HUES64 (cell line): Measurements from ENCODE around the gene DPCD.

Source experiments
- H3K27ac ChIP-seq: 2 replicates; pipeline ENCODE4 v1.7.0; 2013; ENCODE audit warnings: low read depth, low read length, inconsistent platforms
- H3K27me3 ChIP-seq: 2 replicates; pipeline ENCODE4 v1.6.1; 2013; ENCODE audit warnings: mild to moderate bottlenecking, low read length; ENCODE audit not compliant: insufficient read depth
- H3K36me3 ChIP-seq: 2 replicates; pipeline ENCODE4 v1.6.1; 2013; ENCODE audit warnings: mild to moderate bottlenecking, low read length; ENCODE audit not compliant: insufficient read depth
- H3K4me1 ChIP-seq: 2 replicates; pipeline ENCODE4 v1.6.1; 2013; ENCODE audit warnings: mild to moderate bottlenecking, low read length, moderate library complexity; ENCODE audit not compliant: insufficient read depth
- H3K4me3 ChIP-seq: 2 replicates; pipeline ENCODE4 v1.5.1; 2013; ENCODE audit warnings: mild to moderate bottlenecking, low read length, moderate library complexity
- H3K9ac ChIP-seq: 2 replicates; pipeline ENCODE4 v1.6.1; 2013; ENCODE audit warnings: mild to moderate bottlenecking, low read depth, low read length
- H3K9me3 ChIP-seq: 2 replicates; pipeline ENCODE4 v1.6.1; 2013; ENCODE audit warnings: low read depth, low read length; ENCODE audit not compliant: insufficient read depth
- WGBS: fragments of 150-250, 120-280 bp; methylation state at CpG from one replicate; pipeline ENCODE4 v1.1.7; 2013; ENCODE audit warnings: missing lambda C conversion rate; 5-methylcytosine and 5-hydroxymethylcytosine counted together

DPCD gene

DNA sequence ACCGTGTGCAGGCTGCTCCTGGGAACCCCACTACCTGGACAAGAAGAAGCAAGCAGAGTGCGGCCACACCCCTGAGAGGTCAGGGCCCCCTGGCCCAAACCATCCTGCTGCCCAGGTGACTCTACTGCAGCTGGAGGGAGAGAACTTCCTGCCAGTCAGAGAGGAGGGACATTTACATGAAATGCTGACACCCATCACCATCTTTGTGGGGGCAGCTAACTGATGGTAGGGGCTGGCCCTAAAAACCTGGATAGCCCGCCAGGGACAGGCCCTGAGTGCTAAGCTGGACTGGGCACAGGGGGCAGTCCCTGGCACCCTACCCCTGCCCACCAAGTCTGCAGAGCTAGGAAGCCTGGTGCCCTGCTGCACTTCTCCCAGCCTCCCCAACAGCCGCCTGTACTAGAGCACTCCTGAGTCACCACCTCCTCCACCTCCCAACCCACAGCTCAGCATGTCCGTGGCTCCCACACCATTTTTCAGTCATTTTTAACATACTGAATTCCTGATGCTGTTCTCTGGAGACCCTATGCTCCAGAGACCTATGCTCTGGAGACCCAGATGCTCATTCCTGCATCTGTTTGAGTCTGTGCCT, 27.5 kb downstream of the DPCD start:
- peaks cover 19% of the 10 kb centered on the region for H3K4me1 ChIP-seq
- no peaks in the 10 kb centered on the region for H3K27me3 ChIP-seq
- no peak overlapping the region for H3K27ac ChIP-seq
- WGBS: 84% methylated on average over 5 of the region's 5 CpGs
- peaks cover 10% of the 10 kb centered on the region; the same call in 1 of the 2 replicates for H3K36me3 ChIP-seq
- no peak overlapping the region for H3K9ac ChIP-seq
- no peak overlapping the region for H3K4me3 ChIP-seq
- H3K9me3 ChIP-seq: no peaks in the 10 kb centered on the region

DNA sequence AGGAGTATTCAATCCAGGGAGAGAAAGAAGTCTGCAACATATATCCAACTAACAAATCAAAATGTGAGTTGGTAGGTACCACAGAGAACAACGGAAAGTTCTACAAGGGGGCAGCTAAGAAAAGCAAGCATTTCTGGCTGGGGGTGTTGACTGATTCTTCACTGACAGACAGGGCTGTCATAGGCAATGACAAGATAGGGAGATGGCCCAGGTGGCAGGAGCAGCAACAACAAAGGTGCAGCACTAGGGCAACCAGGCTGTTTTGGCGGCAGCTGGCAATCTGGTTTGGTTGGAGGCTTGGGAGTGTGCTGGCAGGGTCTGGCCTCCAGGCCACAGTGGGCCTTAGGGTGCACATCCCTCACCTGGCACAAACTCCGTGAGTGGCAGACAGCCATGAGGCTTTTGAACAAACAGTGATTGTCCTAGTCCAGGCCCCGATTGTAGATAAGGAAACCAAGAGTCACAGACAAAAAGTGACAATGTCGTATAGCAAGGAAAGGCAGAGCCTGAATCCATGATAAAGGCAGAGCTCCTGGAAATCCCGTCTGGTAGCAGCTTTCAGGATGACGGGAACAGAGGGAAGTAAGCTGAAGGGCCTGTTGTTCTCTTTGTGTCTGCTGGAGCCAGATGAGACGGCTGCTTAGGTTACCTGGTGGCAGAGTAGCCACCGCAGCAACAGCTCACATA, 28.4 kb downstream of the DPCD start:
- Histone ChIP-seq H3K9me3 (no peaks in the 10 kb centered on the region), H3K4me3 (no peak overlapping the region), H3K27ac (no peak overlapping the region), H3K4me1 (peaks cover 19% of the 10 kb centered on the region), H3K9ac (no peak overlapping the region), H3K27me3 (no peaks in the 10 kb centered on the region), H3K36me3 (peaks cover 5% of the 10 kb centered on the region; the same call in 1 of the 2 replicates)
- WGBS: 85% methylated on average over 9 of the region's 9 CpGs

DNA sequence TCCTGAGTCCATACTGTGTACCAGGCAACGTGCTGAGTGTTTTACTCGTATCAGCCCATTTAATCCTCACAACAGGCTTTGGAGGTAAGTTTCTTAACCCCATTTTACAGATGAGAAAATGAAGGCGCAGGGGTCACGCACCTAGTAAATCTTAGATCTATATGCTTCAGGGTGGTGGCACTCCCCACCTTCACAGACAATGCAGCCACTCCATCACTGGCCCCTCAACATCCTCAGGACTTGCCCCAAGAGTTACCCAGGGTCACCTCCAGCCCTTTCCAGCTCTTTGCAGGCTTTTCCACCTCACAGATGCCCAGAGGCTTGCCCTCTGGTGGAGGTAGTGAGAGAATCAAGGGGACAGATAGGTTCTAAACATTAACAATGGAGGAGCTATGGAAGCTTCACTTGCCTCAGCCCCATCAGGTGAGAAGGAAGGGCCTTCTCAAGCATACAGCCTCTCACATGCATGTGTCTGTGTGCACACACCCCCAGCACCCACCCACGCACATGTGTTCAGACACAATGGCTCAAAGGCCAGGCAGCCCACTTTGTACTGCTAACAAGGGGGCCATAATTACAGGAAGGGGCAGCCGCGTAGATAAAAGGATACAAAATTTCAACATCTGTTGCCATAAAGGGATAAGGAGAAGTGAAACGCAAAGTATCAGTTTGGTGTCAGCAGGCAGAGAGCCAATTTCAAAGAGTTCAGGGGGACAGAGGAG, 29.1 kb downstream of the DPCD start:
- Histone ChIP-seq H3K9me3 (no peaks in the 10 kb centered on the region), H3K27ac (no peak overlapping the region), H3K4me1 (peaks cover 19% of the 10 kb centered on the region), H3K36me3 (no peaks in the 10 kb centered on the region; the same call in 1 of the 2 replicates), H3K9ac (no peak overlapping the region), H3K4me3 (no peak overlapping the region), H3K27me3 (no peaks in the 10 kb centered on the region)
- WGBS: 91% methylated on average over 8 of the region's 8 CpGs

DNA sequence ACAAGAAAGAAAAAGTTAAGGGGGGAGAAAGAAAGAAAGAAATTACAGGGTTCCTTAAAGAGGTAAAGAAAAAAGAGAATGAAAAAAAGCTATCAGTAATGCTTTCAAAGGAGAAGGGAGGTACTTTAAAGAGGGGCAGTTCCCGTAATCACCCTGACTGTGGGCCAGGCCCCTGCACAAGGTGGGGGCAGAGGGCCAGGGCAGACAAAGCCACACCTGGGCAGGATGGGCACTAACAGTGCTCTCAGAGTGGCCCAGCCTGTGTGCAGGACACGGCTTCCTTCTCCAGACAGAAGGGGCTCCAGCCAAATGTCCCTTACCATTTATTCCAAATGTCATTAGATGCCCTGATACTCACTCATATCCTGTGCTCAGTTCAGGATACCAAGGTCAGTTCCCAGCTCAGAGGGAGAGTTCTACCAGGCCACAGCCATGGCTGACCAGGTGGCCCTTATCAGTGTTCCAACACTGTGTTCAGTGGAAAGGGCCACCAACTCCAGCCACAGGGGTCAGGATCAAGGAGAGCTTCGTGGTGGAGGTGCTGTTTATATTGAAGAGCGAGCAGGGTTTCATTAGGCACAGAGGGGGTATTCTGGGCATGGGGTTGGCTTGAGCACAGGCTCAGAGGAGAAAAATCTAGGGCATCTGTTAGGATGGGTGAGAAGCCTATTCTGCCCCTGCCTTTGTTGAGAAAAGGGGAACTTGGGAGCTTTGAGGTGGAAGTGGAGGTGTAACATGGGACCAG, 29.9 kb downstream of the DPCD start:
- 92% methylated on average over 4 of the region's 4 CpGs for WGBS
- no peaks in the 10 kb centered on the region for H3K36me3 ChIP-seq

DNA sequence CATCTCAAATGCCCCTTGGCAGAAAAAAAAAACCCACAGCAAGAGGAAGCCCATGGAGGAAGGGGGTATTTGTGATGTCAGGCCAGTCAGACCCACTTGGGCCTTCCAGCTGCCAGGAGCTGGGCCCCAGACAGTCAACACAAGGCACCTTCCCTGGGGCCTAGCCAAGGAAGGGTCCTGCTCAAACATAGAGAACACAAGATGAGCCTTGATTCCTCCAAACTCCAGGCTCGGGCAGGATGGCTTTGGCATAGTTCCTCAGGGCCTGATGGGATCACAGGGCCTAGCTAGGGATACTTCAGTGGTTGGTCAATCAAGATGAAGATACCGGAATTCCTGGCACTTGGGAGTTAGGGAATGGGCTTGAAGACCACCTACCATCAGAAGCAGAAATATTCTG, 30.8 kb downstream of the DPCD start:
- Histone ChIP-seq H3K36me3 (peaks cover 1% of the 10 kb centered on the region; the same call in 1 of the 2 replicates), H3K27me3 (no peaks in the 10 kb centered on the region)

More for the DNA sequence above, 29.9 kb downstream of the DPCD start:
- no peak overlapping the region for H3K4me3 ChIP-seq
- H3K9me3 ChIP-seq: no peaks in the 10 kb centered on the region
- no peak overlapping the region for H3K9ac ChIP-seq
- no peaks in the 10 kb centered on the region for H3K27me3 ChIP-seq
- no peak overlapping the region for H3K27ac ChIP-seq
- H3K4me1 ChIP-seq: peaks cover 19% of the 10 kb centered on the region

DNA sequence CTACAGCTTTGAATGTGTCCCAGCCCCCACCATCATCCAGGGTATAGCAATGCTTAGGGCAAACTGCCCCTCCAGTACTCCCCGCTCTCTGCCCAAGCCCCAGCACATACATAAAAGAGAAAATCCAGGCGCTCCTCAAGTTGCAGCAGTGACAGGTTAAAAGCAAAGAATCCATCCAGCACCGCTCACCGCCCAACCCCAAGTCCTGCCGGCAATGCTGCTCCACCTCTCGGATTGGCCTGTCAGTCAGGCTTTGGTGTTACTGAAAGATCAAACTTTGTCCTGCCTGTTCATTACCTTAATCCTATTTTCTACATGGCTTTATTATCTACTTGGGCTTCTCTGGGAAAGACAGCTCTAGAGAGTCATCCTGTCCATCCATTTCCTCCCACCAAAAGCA, 31.9 kb downstream of the DPCD start:
- no peak overlapping the region for H3K27ac ChIP-seq
- H3K4me3 ChIP-seq: no peak overlapping the region
- no peaks in the 10 kb centered on the region for H3K9me3 ChIP-seq
- H3K4me1 ChIP-seq: peaks cover 7% of the 10 kb centered on the region
- 91% methylated on average over 6 of the region's 6 CpGs for WGBS
- H3K27me3 ChIP-seq: no peaks in the 10 kb centered on the region
- H3K36me3 ChIP-seq: peaks cover 7% of the 10 kb centered on the region; the same call in 1 of the 2 replicates
- H3K9ac ChIP-seq: no peak overlapping the region

More for the DNA sequence above, 30.8 kb downstream of the DPCD start:
- no peak overlapping the region for H3K9ac ChIP-seq
- no peak overlapping the region for H3K27ac ChIP-seq
- H3K4me1 ChIP-seq: peaks cover 18% of the 10 kb centered on the region
- H3K9me3 ChIP-seq: no peaks in the 10 kb centered on the region
- H3K4me3 ChIP-seq: no peak overlapping the region
- 96% methylated on average over 2 of the region's 2 CpGs for WGBS

DNA sequence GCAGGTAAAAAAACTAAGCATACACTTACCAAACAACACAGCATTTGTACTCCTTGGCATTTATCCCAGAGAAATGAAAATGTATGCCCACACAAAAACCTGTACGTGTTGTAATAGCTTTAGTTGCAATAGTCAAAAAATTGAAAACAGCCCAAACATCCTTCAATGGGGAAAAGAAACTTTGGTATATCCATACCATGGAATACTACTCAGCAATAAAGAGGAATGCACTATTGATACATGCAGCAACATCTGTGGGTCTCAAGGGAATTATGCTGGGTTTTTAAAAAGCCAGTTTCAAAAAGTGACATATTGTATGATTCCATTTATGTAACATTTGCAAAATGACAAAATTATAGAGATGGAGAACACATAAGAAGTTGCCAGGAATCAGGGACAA, 35.4 kb downstream of the DPCD start:
- H3K9me3 ChIP-seq: no peaks in the 10 kb centered on the region
- H3K27ac ChIP-seq: no peak overlapping the region
- no peak overlapping the region for H3K9ac ChIP-seq
- no peaks in the 10 kb centered on the region for H3K4me1 ChIP-seq
- 100% methylated on average over 1 of the region's 1 CpG for WGBS
- H3K36me3 ChIP-seq: peaks cover 7% of the 10 kb centered on the region; the same call in 1 of the 2 replicates
- H3K4me3 ChIP-seq: no peak overlapping the region
- no peaks in the 10 kb centered on the region for H3K27me3 ChIP-seq

DNA sequence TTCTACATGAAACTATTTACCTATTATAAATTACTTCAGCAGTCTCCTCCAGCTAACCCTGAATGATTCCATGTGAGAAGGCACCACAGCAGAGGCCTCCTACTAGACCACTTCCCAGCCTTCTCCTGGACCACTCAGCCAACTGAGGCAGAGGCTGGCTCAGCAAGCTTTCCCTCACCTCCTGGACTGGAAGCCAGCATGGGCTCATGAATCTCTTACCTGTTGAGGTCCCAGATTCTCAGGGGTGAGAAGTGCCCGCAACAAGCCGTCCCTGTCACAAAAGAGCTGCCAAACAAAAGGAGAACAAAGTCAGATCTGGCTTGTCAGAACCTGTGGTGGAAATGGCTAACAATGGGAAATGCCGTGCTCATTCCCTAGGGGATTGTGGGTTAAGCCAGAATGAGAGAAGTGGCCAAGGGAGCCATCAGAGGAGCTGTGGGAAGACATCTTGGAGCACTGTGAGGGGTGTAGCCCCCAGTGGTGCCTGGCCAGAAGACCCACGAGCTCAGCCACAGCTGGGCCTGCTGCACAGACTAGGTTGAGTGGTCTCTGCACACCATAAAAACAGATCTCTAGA, 36.5 kb downstream of the DPCD start:
- Histone ChIP-seq H3K9ac (no peak overlapping the region), H3K27ac (no peak overlapping the region), H3K9me3 (no peaks in the 10 kb centered on the region), H3K36me3 (peaks cover 7% of the 10 kb centered on the region; the same call in 1 of the 2 replicates), H3K4me3 (no peak overlapping the region), H3K27me3 (no peaks in the 10 kb centered on the region), H3K4me1 (no peaks in the 10 kb centered on the region)
- 91% methylated on average over 4 of the region's 4 CpGs for WGBS

DNA sequence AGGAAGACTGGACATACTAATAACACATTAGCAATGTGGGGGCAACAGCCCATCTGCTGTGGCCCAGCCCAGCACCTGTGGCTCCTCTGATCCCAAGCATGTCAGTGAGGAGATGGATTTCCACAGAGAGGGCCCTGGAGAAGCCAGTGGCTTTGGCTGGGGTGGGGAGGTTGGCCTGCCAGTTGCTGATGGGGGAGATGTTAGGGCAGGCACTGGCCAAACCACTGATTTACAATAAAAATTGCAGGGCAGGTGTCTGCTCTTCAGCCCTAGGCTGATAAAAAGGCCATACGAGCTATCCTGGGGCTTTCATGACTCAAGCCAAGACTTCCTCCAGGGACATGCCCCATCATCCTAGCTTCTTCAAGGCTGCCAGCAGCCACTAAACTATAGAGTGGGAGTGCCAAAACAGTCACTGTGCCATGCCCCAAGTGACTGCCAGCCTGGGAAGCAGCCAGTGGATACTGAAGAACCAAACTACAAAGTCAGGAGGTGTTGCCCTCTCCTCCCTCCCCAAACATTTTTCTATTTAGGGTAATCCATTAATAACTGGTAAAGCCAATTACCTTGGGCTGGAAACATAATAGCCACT, 37.8 kb downstream of the DPCD start:
- no peaks in the 10 kb centered on the region for H3K9me3 ChIP-seq
- no peaks in the 10 kb centered on the region; the same call in 1 of the 2 replicates for H3K4me1 ChIP-seq
- H3K4me3 ChIP-seq: no peak overlapping the region
- H3K27ac ChIP-seq: no peak overlapping the region
- H3K9ac ChIP-seq: no peak overlapping the region
- H3K27me3 ChIP-seq: no peaks in the 10 kb centered on the region
- H3K36me3 ChIP-seq: peaks cover 7% of the 10 kb centered on the region; the same call in 1 of the 2 replicates
- WGBS: 86% methylated on average over 1 of the region's 1 CpG

DNA sequence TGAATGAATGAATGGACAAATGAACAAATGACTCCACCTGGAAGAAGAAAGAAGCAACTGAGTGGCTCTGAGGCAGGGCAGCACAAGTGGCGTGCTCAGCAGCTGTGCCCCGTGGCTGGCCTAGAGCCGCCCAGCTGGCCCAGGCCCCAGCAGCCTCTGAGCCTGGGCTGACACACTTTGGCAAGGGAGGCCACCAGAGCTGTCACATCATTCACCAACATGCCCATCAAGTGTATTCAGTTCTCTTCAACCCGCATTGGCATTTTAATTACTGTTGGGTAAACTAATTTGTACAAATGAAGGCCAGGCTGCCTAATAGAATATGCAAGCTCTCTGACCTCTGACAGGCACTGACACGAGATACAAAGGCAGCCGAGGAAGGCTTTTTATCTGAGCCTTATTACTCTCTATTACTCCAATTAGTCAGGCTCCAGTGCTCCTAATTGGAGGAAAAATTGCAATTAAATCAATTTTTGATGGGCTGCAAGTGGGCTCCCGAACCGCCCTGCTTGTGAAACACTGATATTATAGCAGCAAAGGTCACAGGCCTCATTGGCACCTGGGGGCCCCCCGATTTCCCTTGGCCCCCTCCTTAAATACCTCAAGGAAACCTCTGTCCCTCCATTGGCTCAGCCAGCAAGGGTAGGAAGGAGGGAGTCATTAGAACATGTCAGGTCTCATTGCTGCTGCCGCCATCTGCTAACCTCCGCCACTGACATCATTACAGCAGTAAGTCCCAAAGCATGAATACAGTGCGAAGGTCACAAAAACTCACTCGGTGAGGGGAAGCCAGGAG, 41.9 kb downstream of the DPCD start:
- Histone ChIP-seq H3K36me3 (no peaks in the 10 kb centered on the region; the same call in 1 of the 2 replicates), H3K9me3 (no peaks in the 10 kb centered on the region), H3K27ac (no peak overlapping the region), H3K4me3 (no peak overlapping the region), H3K9ac (no peak overlapping the region), H3K4me1 (no peaks in the 10 kb centered on the region; the same call in 1 of the 2 replicates), H3K27me3 (no peaks in the 10 kb centered on the region)
- WGBS: 92% methylated on average over 13 of the region's 13 CpGs
